HG03575 (cell line): ENCODE data around the gene SORBS1.

ENCODE experiments used
- ATAC-seq: cut with Tn5 transposase; IDR thresholded peaks from one replicate; pipeline ENCODE4 v1.9.1; 2021; ENCODE audit not compliant: unreplicated experiment, insufficient number of reproducible peaks, low FRiP score; ENCODE audit errors: extremely low read depth

Gene SORBS1

GRCh38 chr10:95389176-95389575 lies 172.0 kb downstream of the SORBS1 start:
- ATAC-seq, result no peak

- ATAC-seq, result no peak
Measured at GRCh38 chr10:95388539-95388938, 172.6 kb downstream of the SORBS1 start.

GRCh38 chr10:95388109-95388471 lies 173.1 kb downstream of the SORBS1 start:
- ATAC-seq, result no peak

- ATAC-seq, result no peak
Measured at GRCh38 chr10:95384011-95384704, 177.0 kb downstream of the SORBS1 start.

GRCh38 chr10:95382596-95382995 lies 178.6 kb downstream of the SORBS1 start:
- no peak for ATAC-seq

- ATAC-seq, result no peak
Measured at GRCh38 chr10:95382174-95382573, 179.0 kb downstream of the SORBS1 start.

- no peak for ATAC-seq
Measured at GRCh38 chr10:95377950-95378349, 183.2 kb downstream of the SORBS1 start.

GRCh38 chr10:95375418-95375817 lies 185.8 kb downstream of the SORBS1 start:
- ATAC-seq, result no peak

GRCh38 chr10:95374597-95375209 lies 186.5 kb downstream of the SORBS1 start:
- peak; percentile 68 for ATAC-seq

GRCh38 chr10:95373660-95374059 lies 187.5 kb downstream of the SORBS1 start:
- no peak for ATAC-seq

GRCh38 chr10:95364342-95364741 lies 196.8 kb downstream of the SORBS1 start:
- no peak for ATAC-seq

GRCh38 chr10:95363303-95363912 lies 197.8 kb downstream of the SORBS1 start:
- no peak for ATAC-seq

- ATAC-seq, result no peak
Measured at GRCh38 chr10:95360122-95360714, 201.0 kb downstream of the SORBS1 start.

- no peak for ATAC-seq
Measured at GRCh38 chr10:95359466-95359865, 201.7 kb downstream of the SORBS1 start.

GRCh38 chr10:95356190-95356955 lies 204.8 kb downstream of the SORBS1 start:
- ATAC-seq, result no peak

- ATAC-seq, result no peak
Measured at GRCh38 chr10:95355301-95355700, 205.9 kb downstream of the SORBS1 start.

- no peak for ATAC-seq
Measured at GRCh38 chr10:95354110-95354509, 207.1 kb downstream of the SORBS1 start.

GRCh38 chr10:95353123-95353522 lies 208.0 kb downstream of the SORBS1 start:
- no peak for ATAC-seq

GRCh38 chr10:95352684-95353083 lies 208.5 kb downstream of the SORBS1 start:
- ATAC-seq, result no peak
